NCI-H1048 (cell line): ENCODE results near the gene BACH2.

Experiments used
- DNase-seq: peaks from one replicate; lab custom pipeline; 2025; lab: John Stamatoyannopoulos, UW

Gene BACH2

DNA sequence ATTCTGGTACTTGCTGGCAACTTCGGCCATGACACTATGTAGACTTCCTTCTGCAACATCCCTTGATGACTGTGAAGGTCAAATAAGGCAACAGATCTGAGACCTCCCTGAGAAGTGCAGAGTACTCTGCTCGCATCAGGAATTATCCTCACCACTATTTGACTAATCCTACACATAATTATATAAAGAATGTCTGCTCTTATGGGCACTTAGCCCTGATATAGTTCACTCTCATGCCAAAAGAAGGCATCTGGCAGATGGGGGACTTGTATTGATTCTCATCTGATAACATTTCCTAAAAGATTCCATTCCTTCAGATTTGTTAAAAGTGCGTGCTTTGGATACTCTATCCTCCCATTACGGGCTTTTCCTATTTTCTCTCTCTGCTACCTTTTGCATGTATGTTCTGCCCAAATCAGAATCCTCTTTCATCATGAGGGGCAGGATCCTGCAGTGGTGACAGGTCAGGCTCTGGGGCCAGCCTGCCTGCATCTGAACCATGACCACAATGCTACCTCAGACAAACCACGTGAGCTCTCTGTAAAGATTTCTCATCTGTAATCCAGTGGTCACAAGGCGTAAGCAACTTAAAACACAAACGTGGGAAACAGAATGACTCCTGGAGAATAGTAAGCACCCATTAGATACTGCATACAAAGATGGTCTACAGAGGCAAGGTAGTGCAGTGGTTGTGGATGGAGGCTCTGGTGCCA is 268.4 kb downstream of the BACH2 start:
- DNase-seq, result no peak

DNA sequence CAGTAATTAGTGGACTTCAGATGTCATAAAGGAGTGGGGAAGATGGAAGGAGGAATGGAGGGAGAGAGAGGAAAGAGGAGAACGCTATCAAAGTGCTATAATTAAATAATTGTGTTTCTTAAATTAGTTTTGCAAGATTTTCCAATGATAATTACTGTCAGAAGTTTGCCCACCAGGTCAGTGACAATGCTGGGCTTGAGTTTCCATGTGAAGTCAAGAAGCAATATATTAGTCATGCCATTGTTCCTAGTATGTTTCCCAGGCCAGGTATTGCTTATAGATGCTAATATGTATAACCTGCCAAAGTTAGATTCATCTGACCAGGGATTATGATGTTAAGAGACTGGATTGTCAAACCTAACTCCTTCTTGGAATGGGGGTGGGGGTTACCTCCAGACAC is 270.4 kb downstream of the BACH2 start:
- no peak for DNase-seq

DNA sequence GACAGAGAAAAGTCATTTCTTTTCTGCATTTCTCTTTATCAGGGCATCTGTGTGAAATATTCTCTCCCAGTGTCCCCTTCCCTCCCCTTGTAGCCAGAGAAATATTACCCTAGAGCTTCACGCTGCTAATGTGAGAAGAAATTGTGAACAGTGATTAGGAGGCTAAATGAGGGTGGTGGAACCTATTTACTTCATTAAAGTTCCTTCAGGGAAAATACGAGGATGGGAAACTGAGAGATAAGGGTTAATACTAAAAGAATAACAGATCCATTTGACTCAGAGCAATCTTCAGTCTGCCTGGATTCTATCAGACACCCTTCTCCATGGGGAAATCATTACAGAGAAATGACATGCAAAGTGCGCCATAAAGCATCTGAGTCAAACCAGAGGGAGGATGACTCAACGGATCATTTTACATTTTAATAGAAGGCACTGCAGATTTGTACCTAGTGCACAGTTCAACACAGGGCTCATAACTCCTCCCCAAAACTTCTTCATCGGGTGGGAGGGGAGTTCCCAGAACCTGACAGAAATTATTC is 271.1 kb downstream of the BACH2 start:
- no peak for DNase-seq

DNA sequence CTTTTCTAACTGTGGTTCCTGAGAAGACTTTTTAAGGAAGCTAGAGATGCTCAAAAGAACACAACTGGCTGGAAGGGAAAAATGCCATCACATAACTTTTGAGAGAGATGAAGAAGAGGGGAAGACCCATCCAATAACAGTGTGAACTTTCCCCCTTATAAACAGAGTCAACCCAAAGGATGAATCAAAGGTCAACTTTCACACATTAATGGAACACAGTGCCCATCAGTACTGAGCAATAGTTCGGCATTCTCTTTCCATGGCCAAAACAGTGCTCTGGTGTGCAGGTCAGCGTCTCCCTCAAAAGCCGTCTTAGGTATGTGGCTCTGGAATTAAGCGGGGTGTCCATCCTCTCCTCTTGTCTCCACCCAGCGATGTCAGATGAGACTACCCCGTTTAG is 272.0 kb downstream of the BACH2 start:
- DNase-seq, result no peak

- DNase-seq, result no peak
Measured at GRCh38 chr6:90021711-90022110, 274.9 kb downstream of the BACH2 start.

DNA sequence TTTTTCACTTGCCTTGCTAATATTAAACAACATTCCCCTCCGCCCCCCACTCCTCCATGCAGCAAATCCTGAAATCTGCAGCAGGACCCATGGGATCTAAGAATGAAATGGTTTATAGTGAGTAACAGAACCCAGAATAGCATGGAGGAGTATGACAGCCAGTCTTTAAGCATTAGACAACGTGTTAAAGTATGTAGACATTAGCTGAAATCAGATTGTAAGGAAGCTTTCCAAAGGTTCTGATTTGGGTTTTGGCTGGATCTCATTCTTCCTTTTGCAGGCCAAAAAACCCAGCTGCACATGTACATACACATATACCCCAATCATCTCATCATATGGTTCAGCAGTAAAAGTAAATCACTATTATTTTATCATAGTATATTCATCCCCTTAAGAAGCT is 275.9 kb downstream of the BACH2 start:
- DNase-seq, result no peak

- no peak for DNase-seq
Measured at GRCh38 chr6:90019216-90019615, 277.4 kb downstream of the BACH2 start.

DNA sequence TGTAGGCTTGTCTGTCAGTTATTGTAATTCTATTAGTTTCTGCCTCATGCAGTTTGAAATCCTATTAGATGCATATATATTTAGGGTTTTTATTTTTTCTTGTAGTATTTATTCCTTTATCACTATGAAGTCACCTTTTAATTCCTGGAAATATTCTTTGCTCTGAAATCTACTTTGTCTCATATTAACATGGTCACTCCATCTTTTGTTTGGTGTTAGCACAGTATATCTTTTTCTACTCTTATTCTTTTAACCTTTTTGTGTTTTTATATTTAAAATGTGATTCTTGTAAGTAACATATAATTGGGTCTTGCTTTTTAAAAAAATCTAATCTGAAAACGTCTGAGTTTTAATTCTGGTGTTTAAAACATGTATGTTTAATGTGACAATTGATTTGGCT is 280.8 kb downstream of the BACH2 start:
- no peak for DNase-seq

- no peak for DNase-seq
Measured at GRCh38 chr6:90008908-90009501, 287.6 kb downstream of the BACH2 start.

DNA sequence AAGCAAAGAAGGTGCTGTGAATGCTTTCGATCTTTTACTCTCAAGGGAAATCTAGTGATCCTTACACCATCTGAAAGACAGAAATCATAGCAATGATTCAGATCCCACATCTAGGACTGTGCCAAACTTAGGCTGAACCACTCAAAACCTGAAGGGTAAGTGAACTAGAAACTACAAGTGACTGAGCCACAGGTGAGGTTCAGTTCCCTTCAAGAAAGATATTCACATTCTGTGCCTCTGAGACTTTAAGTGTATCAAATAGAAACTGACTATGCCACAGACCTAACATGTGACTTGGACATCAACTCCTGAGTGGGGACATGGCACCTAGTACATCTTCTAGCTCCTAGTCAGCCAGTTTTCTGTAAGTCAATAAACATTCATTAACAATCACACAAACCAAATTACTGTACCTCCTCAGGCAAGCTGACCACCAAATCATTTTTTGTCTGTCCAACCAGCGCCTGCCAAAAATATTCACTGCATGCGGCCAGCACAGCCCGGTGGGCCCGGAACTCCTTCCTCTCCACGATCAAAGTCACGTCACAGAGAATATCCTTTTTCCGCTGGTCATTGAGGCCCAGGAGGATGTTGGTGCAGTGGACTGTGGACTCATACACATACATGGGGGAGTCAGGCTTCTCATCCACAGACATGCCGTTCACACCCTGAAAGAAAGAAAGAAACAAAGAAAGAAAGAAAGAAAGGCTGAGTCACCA is 288.3 kb downstream of the BACH2 start:
- no peak for DNase-seq

GRCh38 chr6:90005048-90005827 is 291.4 kb downstream of the BACH2 start:
- DNase-seq, result no peak

- no peak for DNase-seq
Measured at GRCh38 chr6:90004511-90004910, 292.1 kb downstream of the BACH2 start.

GRCh38 chr6:90003941-90004340 is 292.7 kb downstream of the BACH2 start:
- DNase-seq, result no peak

- no peak for DNase-seq
Measured at GRCh38 chr6:90003069-90003795, 293.4 kb downstream of the BACH2 start.

- no peak for DNase-seq
Measured at GRCh38 chr6:90000864-90001731, 295.5 kb downstream of the BACH2 start.

DNA sequence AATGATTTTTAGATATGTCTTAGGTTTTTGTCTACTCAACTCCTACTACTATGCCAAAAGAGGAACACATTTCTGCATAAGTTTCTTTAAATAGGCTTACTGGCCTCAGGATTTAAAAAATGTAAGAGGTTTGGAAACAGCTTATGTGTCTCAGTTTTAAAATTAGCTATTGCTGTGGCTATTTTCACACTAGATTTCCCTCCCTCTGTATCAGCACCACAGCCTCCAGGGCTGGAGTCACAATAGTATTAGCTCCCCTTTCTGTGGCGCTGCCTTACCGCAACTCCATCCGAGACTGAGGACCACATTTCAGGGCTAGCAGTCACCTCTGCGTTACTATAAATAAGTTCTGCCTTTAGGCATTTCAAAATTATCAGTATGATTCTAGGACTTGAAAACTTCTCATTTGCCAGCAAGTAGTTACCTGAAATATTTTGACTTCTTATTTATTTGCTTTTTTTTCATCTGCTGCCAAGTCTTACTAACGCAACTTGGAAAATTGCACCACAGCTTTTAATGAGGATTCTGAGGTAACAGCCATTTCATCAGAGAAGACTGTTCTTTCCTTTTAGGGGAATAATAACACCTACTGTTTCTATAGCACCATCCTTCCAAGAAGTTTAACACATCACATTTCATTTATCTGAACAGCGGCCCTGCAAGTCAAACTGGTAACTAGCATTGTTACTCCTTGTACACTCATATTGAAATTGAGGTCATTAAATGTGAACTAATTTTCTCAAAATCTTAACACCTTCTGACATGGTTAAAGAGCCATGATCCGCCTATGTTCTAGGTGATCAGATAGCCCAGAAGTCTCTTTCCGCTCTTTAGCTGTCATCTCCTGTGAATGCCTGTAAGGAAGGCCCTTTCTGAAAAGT is 296.5 kb downstream of the BACH2 start:
- DNase-seq, result no peak

DNA sequence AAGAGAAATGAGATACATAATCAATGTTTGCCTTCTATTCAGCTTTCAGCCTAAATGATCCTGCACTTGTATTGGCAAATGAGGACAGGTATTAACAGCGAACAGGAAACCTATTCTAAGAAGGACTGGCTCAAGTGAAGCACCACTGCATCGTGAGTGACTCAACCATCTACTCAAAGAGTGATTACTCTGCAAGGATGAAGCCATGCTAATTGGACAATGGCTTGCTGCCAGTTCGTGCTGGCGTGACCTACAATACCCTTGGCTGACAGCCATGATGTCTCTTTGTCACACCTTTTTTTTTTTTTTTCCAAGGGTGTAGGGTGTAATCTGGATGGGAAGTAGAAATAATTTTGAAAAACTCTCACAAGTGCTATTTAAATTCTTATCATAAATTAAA is 297.5 kb downstream of the BACH2 start:
- no peak for DNase-seq

DNA sequence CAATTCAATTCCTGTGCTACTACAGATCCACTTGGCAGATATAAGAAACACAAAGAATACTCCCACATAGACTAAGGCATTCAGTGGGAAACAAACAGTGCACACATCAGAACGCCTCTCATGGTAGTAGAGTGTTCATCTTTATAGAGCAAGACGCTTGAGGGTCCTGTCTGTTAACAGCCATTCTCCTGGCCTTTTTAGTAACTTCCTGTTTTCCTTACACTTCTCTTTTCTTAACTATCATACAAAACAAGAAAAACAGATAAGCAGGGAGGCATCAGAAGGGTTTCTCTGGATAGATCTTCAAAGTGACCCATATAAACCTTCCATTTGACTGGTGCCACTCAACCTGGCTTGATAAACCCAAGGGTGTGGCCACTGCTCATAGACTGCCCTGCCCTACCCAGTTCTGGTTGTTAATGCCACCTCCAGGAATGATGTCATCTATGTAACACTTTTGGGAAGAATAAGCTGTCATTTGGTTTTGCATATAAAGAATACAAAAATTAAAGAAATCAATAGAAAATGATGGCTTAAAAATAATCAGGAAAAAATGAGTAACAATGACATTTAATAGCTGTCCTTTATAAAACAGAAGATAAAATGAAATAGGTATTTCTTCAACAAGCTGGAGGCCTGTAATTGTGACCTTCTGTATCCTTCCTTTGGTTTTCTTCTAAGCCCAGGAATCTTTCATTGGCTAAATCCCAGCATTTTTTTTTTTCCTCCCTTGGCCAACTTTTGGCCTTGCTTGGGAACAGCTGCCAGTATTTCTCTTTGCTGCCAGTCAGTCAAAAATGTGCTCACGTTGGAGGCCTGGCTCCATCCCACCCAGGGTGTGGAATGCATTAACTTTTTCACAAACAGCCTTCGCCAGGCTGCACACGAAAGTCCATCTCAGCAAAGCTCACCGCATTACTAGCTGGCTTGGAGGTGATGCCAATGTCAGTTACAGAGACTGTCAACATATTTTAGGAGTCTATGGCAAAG is 298.9 kb downstream of the BACH2 start:
- no peak for DNase-seq
